ENCODE data around the gene ADAMTS2.
"Not testable (repeated sequence)": the region's sequence is repeated elsewhere in the genome, so short reads cannot be mapped to it uniquely, and the experiment has no call there.

GRCh38 chr5:179216381-179216780 is 128.9 kb downstream of the ADAMTS2 start:
- not testable (repeated sequence) for TF ChIP-seq HDGF (IDR thresholded peaks at IDR 0.05; ENCODE audit: borderline replicate concordance); FOXM1 (IDR thresholded peaks at IDR 0.05; ENCODE audit: borderline replicate concordance); BHLHE40 (IDR thresholded peaks at IDR 0.05; ENCODE audit: borderline replicate concordance); ZNF384 (IDR thresholded peaks at IDR 0.05); FOXA1 (IDR thresholded peaks at IDR 0.05); TARDBP (IDR thresholded peaks at IDR 0.05); SP1 (IDR thresholded peaks at IDR 0.05); ARNT (IDR thresholded peaks at IDR 0.05); SUZ12 (IDR thresholded peaks at IDR 0.05); L3MBTL2 (conservative IDR thresholded peaks at IDR 0.05); CTBP1 (IDR thresholded peaks at IDR 0.05; ENCODE audit: borderline replicate concordance); ELF4 (IDR thresholded peaks at IDR 0.05); NFRKB (IDR thresholded peaks at IDR 0.05); FOXK2 (IDR thresholded peaks at IDR 0.05)
